ENCODE measurements around the gene PEPD. TPM values are rescaled to one million over a fixed set of nuclear protein-coding genes. Genes with fewer than 3 reads are reported as not detected.
A peak's percentile ranks its signal among the peaks of the same experiment; 100 is the strongest.

Gene PEPD
- total RNA-seq, 1 donor from 2014 or later: 23.8 TPM

DNA sequence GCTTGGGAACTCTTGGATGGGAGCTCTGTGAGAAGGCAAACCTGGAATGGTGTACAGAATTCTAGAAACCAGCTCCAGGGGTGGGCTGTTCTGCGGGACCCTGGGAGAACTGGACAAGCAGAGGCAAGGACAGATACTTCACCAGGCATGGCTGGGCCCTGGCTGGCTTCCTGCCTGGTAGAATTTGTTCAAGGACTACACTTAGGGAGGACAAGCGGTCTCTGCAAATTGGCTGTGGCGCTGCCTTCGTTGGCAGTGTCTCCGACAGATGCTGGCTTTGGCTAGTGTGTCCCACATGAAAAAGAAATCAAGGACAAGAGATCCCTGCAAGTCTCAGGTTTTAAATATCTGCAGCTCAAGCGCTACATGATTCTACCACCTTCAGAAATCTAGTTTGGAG, 135.6 kb downstream of the PEPD start:
- H3K4me3 Mint-ChIP-seq (ENCODE audit: low read depth): no peak overlapping the region
- H3K36me3 Mint-ChIP-seq (ENCODE audit: low read depth): peaks cover 1% of the 10 kb centered on the region
- no peak overlapping the region for H3K27ac Mint-ChIP-seq
- H3K27me3 Mint-ChIP-seq (ENCODE audit: low read depth): no peaks in the 10 kb centered on the region
- no peaks in the 10 kb centered on the region for H3K4me1 Mint-ChIP-seq (ENCODE audit: low read depth)
- no peaks in the 10 kb centered on the region for H3K9me3 Mint-ChIP-seq
- intact Hi-C loops (cut with micrococcal nuclease): no loop called here
- DNase-seq (ENCODE audit: low spot score): no peak

DNA sequence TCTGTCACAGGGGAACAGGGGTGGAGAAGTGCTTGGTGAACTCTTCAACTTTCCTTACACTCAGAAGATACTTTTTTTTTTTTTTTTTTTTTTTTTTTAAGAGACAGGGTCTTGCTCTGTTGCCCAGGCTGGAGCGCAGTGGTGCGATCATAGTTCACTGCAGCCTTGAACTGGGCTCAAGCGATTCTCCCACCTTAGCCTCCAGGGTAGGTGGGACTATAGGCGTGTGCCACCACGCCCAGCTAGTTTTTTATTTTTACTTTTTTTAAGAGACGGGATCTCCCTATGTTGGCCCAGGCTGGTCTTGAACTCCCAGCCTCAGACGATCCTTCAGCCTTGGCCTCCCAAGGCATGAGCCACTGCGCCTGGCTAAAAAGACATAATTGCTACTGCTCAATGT, 136.6 kb downstream of the PEPD start:
- H3K4me3 Mint-ChIP-seq (ENCODE audit: low read depth): no peak overlapping the region
- no peaks in the 10 kb centered on the region for H3K27me3 Mint-ChIP-seq (ENCODE audit: low read depth)
- no peak overlapping the region for H3K27ac Mint-ChIP-seq
- H3K4me1 Mint-ChIP-seq (ENCODE audit: low read depth): no peaks in the 10 kb centered on the region
- no peak for DNase-seq (ENCODE audit: low spot score)
- intact Hi-C loops (cut with micrococcal nuclease): no loop called here
- peaks cover 6% of the 10 kb centered on the region for H3K36me3 Mint-ChIP-seq (ENCODE audit: low read depth)
- no peaks in the 10 kb centered on the region for H3K9me3 Mint-ChIP-seq

DNA sequence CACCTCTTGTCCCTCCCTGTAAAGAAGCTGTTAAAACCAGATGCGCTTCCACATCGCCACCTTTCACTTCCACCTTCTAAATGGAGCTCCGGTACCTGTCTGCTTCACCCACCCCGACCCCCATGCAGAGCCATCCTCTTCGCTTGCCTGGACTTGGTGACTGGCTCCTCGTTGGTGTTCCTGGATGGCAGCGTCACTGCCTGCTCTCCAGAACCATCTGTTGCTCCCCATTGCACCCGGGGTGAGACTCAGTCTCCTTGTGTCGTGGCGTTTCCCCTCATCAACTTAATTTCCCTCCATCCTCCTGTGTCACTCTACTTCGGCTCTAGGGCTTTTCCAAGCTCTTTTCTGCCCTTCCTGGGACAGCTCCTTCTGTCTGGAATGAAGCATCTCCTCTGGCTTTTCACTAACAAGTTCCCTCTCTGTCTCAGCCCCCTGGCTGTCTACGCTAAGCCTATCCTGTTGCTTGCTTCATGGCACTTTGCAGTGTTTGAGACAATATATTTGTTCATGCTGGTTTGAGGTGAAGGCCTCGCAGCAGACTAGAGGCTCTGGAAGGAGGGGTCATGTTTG, 137.8 kb downstream of the PEPD start:
- H3K27ac Mint-ChIP-seq: no peak overlapping the region
- no peaks in the 10 kb centered on the region for H3K27me3 Mint-ChIP-seq (ENCODE audit: low read depth)
- no peak overlapping the region for H3K4me3 Mint-ChIP-seq (ENCODE audit: low read depth)
- H3K4me1 Mint-ChIP-seq (ENCODE audit: low read depth): peaks cover 2% of the 10 kb centered on the region
- DNase-seq (ENCODE audit: low spot score): no peak
- H3K36me3 Mint-ChIP-seq (ENCODE audit: low read depth): peaks cover 17% of the 10 kb centered on the region
- intact Hi-C loops (cut with micrococcal nuclease): no loop called here
- H3K9me3 Mint-ChIP-seq: no peaks in the 10 kb centered on the region

DNA sequence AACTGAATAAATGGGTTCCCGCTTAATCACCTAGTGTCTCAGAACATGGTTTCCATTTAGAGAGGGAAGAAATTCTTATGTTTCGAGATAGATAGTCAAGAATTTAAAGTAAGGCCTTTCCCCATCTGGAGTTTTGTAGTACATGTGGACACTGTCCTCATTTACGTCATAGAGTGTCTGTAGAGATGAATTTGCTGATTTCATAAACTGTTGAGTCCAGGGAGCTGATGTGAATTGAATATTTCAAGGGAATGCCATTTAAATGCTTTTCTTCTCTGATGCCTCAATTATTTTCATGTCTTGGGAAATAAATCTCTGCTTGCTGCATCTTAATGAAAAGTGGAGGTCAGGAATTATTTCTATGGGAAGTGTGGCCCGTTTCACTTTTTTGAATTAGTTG, 138.6 kb downstream of the PEPD start:
- no peak for DNase-seq (ENCODE audit: low spot score)
- H3K27me3 Mint-ChIP-seq (ENCODE audit: low read depth): no peaks in the 10 kb centered on the region
- H3K4me1 Mint-ChIP-seq (ENCODE audit: low read depth): peaks cover 2% of the 10 kb centered on the region
- no peaks in the 10 kb centered on the region for H3K9me3 Mint-ChIP-seq
- intact Hi-C loops (cut with micrococcal nuclease): no loop called here
- peaks cover 19% of the 10 kb centered on the region for H3K36me3 Mint-ChIP-seq (ENCODE audit: low read depth)
- no peak overlapping the region for H3K4me3 Mint-ChIP-seq (ENCODE audit: low read depth)
- H3K27ac Mint-ChIP-seq: no peak overlapping the region

DNA sequence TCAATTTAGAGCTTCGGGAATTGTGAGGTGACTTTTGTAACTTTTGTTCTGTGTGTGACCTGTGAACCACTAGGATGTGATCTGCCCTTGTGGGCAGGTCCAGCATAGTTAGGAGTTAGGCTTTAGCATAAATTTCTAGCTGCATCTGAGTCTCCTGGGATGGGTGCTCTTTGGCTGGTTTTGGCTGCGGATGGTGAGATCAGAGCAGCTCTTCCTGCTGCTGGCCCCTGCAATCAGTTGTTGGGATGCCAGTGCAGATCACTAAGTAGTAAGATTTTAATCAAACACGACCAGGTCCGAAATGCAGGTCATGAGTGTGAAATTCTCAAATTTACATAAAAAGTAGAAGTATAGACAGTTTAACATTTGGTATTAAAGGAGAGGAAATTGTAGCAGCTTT, 139.6 kb downstream of the PEPD start:
- Mint-ChIP-seq H3K4me3 (ENCODE audit: low read depth) (no peak overlapping the region), H3K4me1 (ENCODE audit: low read depth) (peaks cover 10% of the 10 kb centered on the region), H3K27me3 (ENCODE audit: low read depth) (no peaks in the 10 kb centered on the region), H3K9me3 (no peaks in the 10 kb centered on the region), H3K36me3 (ENCODE audit: low read depth) (peaks cover 20% of the 10 kb centered on the region), H3K27ac (no peak overlapping the region)
- DNase-seq (ENCODE audit: low spot score): no peak
- intact Hi-C loops (cut with micrococcal nuclease): no loop called here

DNA sequence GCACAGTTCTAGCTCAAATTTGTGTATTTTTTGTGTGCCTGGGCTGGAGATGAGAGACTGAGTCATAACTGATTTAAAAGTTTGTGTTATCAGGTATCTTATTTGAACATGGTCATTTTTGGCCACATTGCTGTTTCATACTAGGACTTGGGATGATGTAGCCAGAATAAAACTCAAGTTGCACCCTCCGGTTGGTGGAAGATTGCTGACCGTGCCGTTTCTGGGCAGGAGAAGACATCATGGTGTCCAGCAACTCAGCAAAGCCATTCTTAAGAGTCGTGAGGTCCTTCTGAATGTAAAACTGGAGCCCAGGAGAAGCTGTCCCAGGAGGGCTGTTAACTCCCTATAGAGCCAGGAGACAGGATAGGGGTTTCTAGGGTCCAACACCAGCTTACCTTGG, 140.5 kb downstream of the PEPD start:
- H3K27me3 Mint-ChIP-seq (ENCODE audit: low read depth): no peaks in the 10 kb centered on the region
- H3K4me1 Mint-ChIP-seq (ENCODE audit: low read depth): peaks cover 18% of the 10 kb centered on the region
- no peak overlapping the region for H3K4me3 Mint-ChIP-seq (ENCODE audit: low read depth)
- intact Hi-C loops (cut with micrococcal nuclease): no loop called here
- H3K9me3 Mint-ChIP-seq: no peaks in the 10 kb centered on the region
- no peak overlapping the region for H3K27ac Mint-ChIP-seq
- peaks cover 28% of the 10 kb centered on the region for H3K36me3 Mint-ChIP-seq (ENCODE audit: low read depth)
- DNase-seq (ENCODE audit: low spot score): no peak

DNA sequence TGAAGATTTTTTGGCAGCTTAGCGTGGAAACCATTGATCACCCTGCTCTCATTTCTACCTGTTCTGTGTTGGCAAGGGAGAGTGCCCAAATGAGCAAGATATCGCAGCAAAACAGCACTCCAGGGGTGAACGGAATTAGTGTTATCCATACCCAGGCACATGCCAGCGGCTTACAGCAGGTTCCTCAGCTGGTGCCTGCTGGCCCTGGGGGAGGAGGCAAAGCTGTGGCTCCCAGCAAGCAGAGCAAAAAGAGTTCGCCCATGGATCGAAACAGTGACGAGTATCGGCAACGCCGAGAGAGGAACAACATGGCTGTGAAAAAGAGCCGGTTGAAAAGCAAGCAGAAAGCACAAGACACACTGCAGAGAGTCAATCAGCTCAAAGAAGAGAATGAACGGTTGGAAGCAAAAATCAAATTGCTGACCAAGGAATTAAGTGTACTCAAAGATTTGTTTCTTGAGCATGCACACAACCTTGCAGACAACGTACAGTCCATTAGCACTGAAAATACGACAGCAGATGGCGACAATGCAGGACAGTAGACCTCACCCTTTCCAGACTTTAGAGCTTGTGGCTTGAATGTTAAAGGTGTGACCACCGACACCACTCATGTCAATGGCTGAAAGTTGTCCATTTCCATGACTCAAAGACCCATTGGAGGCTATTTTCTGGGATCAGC, 142.3 kb downstream of the PEPD start:
- intact Hi-C loops (cut with micrococcal nuclease): no loop called here
- Mint-ChIP-seq H3K27me3 (ENCODE audit: low read depth) (no peaks in the 10 kb centered on the region), H3K27ac (no peak overlapping the region), H3K4me3 (ENCODE audit: low read depth) (no peak overlapping the region), H3K4me1 (ENCODE audit: low read depth) (peaks cover 35% of the 10 kb centered on the region), H3K9me3 (no peaks in the 10 kb centered on the region), H3K36me3 (ENCODE audit: low read depth) (peaks cover 38% of the 10 kb centered on the region)
- no peak for DNase-seq (ENCODE audit: low spot score)

DNA sequence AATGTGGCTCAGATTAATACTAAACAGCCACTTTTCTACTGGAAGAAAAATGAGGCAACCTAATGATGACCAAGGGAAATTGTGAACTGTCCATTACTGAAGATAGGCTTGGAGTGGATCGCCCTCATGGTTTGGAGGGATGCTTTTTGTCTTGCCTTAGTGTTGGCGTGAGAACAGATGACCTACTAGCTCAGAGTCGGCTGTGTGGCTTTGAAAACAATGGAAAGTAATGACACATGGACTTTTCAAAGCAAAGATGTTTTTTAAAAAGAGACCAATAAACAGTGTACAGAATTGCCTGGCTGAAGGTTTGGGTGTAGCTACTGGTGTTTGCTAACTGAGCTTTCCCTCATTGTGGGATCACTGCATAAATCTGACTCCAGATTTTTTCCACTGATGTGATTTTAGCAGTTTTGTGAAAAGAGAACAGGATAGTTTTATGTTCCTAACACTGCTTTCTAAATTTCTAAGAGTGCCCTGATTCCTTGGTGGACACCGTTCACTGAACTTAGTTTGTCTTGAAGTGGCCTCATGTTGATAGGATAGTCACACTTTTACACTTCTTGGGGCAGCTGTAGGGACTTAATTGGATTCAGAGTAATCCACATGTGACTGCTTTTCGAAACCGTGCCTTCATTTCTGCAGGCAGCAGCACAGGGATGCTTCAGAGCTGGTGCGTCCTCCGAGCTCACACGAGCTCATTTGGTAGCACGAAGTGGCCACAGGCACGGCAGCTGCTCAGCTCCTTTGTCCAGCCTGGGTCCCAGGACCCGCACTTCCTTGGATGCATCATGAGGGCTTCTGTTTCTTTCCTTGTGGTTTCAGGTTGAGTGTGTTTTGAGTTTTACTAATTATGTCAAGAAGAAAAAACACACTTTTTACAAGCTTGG, 143.8 kb downstream of the PEPD start:
- peaks cover 42% of the 10 kb centered on the region for H3K4me1 Mint-ChIP-seq (ENCODE audit: low read depth)

DNA sequence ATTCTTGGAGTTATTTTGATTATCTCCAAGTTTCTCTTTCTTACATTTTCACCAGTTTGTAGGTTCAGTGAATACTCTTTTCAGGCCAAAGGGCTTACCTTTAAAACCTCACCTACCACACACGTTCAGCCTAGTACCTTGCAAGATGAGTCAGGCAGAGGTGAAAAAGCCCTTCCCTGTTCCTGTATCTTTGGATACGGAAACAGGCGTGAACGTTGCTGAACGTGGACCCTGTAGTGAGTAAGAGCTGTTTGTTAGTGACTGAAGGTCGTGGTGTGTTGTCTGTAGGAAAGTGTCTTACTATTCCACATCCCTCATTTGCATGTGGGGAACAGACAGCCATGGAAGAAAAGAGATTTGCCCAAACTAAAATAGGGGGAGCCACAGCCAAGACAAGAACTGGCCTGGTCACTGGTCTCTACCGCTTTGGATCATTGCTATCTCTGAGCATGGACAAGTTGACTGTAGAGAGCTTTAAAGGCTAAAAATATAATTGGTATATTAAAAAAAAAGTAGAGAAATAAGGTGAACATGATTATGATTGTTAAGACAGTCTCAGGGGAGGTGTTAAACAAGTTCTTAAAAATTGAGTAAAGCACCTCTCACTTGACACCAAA, 144.5 kb downstream of the PEPD start:
- Mint-ChIP-seq H3K4me1 (ENCODE audit: low read depth) (peaks cover 42% of the 10 kb centered on the region), H3K27ac (no peak overlapping the region), H3K27me3 (ENCODE audit: low read depth) (no peaks in the 10 kb centered on the region), H3K9me3 (no peaks in the 10 kb centered on the region), H3K4me3 (ENCODE audit: low read depth) (no peak overlapping the region), H3K36me3 (ENCODE audit: low read depth) (peaks cover 40% of the 10 kb centered on the region)
- intact Hi-C loops (cut with micrococcal nuclease): no loop called here
- no peak for DNase-seq (ENCODE audit: low spot score)

More for the DNA sequence above, 143.8 kb downstream of the PEPD start:
- no peak overlapping the region for H3K4me3 Mint-ChIP-seq (ENCODE audit: low read depth)
- no peak overlapping the region for H3K27ac Mint-ChIP-seq
- DNase-seq (ENCODE audit: low spot score): no peak
- intact Hi-C loops (cut with micrococcal nuclease): no loop called here
- peaks cover 40% of the 10 kb centered on the region for H3K36me3 Mint-ChIP-seq (ENCODE audit: low read depth)
- H3K27me3 Mint-ChIP-seq (ENCODE audit: low read depth): no peaks in the 10 kb centered on the region
- no peaks in the 10 kb centered on the region for H3K9me3 Mint-ChIP-seq

DNA sequence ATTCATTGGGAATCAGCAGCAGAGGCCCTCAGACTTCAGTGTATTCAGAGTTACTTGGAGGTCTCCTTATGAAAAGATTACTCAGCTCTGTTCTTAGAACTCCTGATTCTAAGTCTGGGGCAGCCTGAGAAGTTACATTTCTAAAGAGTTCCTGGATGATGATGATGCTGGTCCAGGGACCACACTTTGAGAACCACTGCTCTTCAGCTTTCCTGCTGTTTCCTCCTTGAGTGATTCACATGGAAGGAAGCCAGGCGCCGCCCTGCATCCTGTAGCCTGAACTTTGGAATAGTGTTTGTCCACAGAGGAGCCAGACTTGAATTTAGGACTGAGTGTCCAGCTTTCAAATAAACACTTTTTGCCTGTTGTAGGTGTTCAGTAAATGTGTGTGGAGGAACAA, 145.2 kb downstream of the PEPD start:
- Mint-ChIP-seq H3K9me3 (no peaks in the 10 kb centered on the region), H3K27me3 (ENCODE audit: low read depth) (no peaks in the 10 kb centered on the region), H3K36me3 (ENCODE audit: low read depth) (peaks cover 40% of the 10 kb centered on the region), H3K4me3 (ENCODE audit: low read depth) (peak overlapping the region; percentile 20), H3K4me1 (ENCODE audit: low read depth) (peaks cover 42% of the 10 kb centered on the region), H3K27ac (no peak overlapping the region)
- no peak for DNase-seq (ENCODE audit: low spot score)
- intact Hi-C loops (cut with micrococcal nuclease): no loop called here

DNA sequence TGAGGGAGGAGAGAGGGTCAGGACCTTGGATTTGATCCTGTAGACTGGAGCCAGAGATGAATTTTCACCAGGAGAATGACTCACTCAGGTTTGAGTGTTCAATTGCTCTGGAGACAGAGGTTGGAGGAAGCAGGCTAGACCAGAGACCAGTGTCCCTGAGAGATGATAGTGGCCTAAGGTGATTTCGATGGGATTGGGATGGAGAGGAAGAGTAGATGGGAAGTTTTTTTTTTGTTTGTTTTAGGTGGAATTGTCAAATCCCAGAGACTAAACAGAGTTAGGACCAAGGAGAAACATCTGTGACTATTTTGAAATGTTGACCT, 145.8 kb downstream of the PEPD start:
- peaks cover 37% of the 10 kb centered on the region for H3K36me3 Mint-ChIP-seq (ENCODE audit: low read depth)
- peak overlapping the region; percentile 97 for H3K4me3 Mint-ChIP-seq (ENCODE audit: low read depth)
- peaks cover 42% of the 10 kb centered on the region for H3K4me1 Mint-ChIP-seq (ENCODE audit: low read depth)
- H3K9me3 Mint-ChIP-seq: no peaks in the 10 kb centered on the region
- intact Hi-C loops (cut with micrococcal nuclease): no loop called here
- DNase-seq (ENCODE audit: low spot score): no peak
- no peak overlapping the region for H3K27ac Mint-ChIP-seq
- H3K27me3 Mint-ChIP-seq (ENCODE audit: low read depth): no peaks in the 10 kb centered on the region

DNA sequence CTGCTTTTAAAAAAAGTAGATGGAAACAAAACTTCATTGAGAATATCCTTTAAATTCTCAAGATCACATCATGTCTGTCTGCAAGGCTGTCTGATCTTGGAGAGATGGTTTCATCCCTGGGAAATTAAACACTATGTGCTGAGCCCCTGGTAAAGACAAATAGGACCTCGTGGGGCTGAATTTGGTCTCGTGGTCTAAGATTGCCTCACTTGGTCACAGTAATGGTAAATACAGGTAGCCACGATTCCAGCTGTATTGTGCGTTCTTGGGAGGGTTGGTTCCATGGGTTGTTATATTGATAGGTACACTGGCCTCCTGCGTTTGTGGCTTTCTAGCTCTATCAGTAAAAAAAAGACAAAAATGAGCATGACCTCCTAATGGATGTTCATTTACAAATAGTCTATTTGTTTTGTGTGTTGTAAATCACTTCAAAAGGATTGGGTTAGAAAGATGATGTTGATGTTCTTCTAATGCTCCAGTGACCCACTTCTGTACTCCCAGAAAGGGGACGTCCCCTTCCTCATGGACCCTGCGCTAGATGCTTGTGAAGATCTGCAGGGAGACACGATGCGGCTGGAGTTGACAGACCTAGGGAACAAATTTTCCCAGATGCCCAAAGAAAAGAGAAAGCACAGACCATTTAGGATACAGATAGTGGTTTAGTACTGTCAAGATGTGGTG, 146.3 kb downstream of the PEPD start:
- intact Hi-C loops (cut with micrococcal nuclease): no loop called here
- Mint-ChIP-seq H3K4me3 (ENCODE audit: low read depth) (peak overlapping the region; percentile 97), H3K27ac (no peak overlapping the region), H3K27me3 (ENCODE audit: low read depth) (no peaks in the 10 kb centered on the region), H3K4me1 (ENCODE audit: low read depth) (peaks cover 42% of the 10 kb centered on the region), H3K36me3 (ENCODE audit: low read depth) (peaks cover 36% of the 10 kb centered on the region), H3K9me3 (no peaks in the 10 kb centered on the region)
- no peak for DNase-seq (ENCODE audit: low spot score)

Measured in activated T-helper 2 cell treated with anti-CD3 and anti-CD28 coated beads, Interferon-gamma antibody, Interleukin-2, Interleukin-4, amounts not matched to agents 10 μg/mL and 5 μg/mL and 100 μg/mL, durations not matched to agents 14 hours and 24 hours and 36 hours (primary cell).